HG03280 (cell line): ENCODE data around the gene CSNK1D.
"Not testable (repeated sequence)": the region's sequence is repeated elsewhere in the genome, so short reads cannot be mapped to it uniquely, and the experiment has no call there.

Experiments used
- ATAC-seq: cut with Tn5 transposase; IDR thresholded peaks from one replicate; pipeline ENCODE4 v1.9.1; 2021; ENCODE audit warnings: mild to moderate bottlenecking, moderate library complexity; ENCODE audit not compliant: unreplicated experiment

The CSNK1D gene

GRCh38 chr17:82195675-82196672, 77.5 kb downstream of the CSNK1D start:
- no peak for ATAC-seq

- no peak for ATAC-seq
Measured at GRCh38 chr17:82194765-82195164, 78.7 kb downstream of the CSNK1D start.

GRCh38 chr17:82193520-82194220, 79.8 kb downstream of the CSNK1D start:
- no peak for ATAC-seq

GRCh38 chr17:82193050-82193449, 80.5 kb downstream of the CSNK1D start:
- not testable (repeated sequence) for ATAC-seq
